Measurements from ENCODE around the gene PPM1G.

Gene PPM1G

DNA sequence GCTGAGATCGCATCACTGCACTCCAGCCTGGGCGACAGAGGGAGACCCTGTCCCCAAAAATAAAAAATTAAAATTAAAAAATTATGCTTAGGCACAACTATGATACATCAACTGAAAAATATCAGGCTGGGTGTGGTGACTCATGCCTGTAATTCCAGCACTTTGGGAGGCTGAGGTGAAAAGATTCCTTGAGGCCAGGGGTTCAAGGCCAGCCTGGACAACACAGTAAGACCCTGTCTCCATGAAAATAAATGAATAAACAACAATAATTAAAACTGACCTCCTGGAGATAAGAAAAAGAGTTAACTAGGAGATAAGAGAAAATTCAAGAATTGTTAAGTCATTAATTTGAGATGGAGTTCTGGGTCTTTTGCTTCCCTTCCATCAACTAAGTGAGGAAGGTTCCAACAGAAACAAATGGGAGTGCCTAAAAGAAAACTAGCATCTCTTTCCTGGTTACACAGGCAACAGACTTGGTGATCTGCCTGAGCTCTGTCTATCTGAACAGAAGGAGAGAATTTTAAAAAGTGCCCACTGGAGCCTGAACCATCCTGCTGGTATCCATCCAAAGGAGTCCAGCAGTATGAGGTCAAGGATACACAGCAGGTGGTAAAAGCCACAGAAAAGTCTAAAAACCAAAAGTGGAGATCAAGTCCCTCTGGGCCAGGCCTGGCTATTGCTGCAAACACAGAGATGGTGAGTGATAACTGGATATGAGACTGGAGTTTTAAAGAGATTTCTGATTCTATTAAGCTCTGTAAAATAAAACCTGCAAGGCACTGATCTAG lies 8.8 kb downstream of the PPM1G start:
- TF ChIP-seq POLR2AphosphoS5 (IDR thresholded peaks at IDR 0.05; ENCODE audit: borderline replicate concordance, low read depth, low read length): no peak
- TF ChIP-seq EZH2 (IDR thresholded peaks at IDR 0.05): no peak
- Histone ChIP-seq H3K9ac (ENCODE audit: insufficient read length) (no peak overlapping the region), H3K27ac (peak overlapping the region; percentile 46; the same call in 1 of the 2 replicates), H3K36me3 (ENCODE audit: insufficient read depth, low read length) (peaks cover 29% of the 10 kb centered on the region), H3K9me3 (ENCODE audit: low read depth, low read length) (no peaks in the 10 kb centered on the region), H3K4me3 (no peak overlapping the region)
- DNase-seq (ENCODE audit: low read depth, low spot score): no peak

DNA sequence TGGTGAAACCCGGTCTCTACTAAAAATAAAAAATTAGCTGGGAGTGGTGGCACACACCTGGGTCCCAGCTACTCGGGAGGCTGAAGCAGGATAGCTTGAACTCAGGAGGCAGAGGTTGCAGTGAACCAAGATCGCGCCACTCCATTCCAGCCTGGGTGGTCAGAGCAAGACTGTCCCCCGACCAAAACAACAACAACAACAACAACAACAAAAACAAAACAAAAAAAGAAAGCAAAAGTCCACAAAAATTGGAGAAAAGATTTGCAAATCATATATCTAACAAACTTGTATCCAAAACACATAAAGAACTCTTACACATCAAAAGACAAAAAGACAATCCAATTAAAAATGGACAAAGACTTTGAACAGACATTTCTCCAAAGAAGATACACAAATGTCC lies 10.4 kb downstream of the PPM1G start:
- Histone ChIP-seq H3K9me3 (ENCODE audit: low read depth, low read length) (no peaks in the 10 kb centered on the region), H3K9ac (ENCODE audit: insufficient read length) (no peak overlapping the region), H3K4me3 (no peak overlapping the region), H3K27ac (no peak overlapping the region), H3K36me3 (ENCODE audit: insufficient read depth, low read length) (peaks cover 24% of the 10 kb centered on the region)
- DNase-seq (ENCODE audit: low read depth, low spot score): no peak
- TF ChIP-seq FOXP2 (optimal IDR thresholded peaks at IDR 0.05; ENCODE audit: control extremely low read depth, extremely low read length, insufficient read depth) (no peak), POLR2AphosphoS5 (IDR thresholded peaks at IDR 0.05; ENCODE audit: borderline replicate concordance, low read depth, low read length) (no peak), EZH2 (IDR thresholded peaks at IDR 0.05) (no peak)

DNA sequence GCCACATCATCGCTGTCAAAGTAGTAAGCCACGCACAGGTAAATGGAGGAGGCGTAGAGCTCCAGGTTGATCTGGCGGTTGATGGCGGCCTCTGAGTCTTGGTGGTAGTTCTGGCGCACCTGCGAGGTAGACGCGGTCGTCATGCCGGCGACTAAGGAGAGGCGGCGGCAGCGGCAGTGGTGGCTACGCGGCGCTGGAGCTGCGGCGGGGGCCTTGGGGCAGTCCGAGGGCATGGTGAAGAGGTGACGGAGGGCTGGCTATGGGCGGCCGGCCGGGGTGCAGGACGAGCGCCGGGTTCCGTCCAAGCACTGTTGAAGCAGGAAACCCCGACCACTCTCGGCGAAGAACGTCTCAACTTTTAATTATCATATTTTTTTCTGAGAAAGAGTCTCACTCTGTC lies 16.2 kb downstream of the PPM1G start:
- Histone ChIP-seq H3K27ac (no peak overlapping the region), H3K9me3 (ENCODE audit: low read depth, low read length) (no peaks in the 10 kb centered on the region), H3K9ac (ENCODE audit: insufficient read length) (no peak overlapping the region), H3K4me3 (no peak overlapping the region), H3K36me3 (ENCODE audit: insufficient read depth, low read length) (peaks cover 11% of the 10 kb centered on the region)
- no peak for TF ChIP-seq FOXP2 (optimal IDR thresholded peaks at IDR 0.05; ENCODE audit: control extremely low read depth, extremely low read length, insufficient read depth)
- TF ChIP-seq EZH2 (IDR thresholded peaks at IDR 0.05): no peak
- TF ChIP-seq POLR2AphosphoS5 (IDR thresholded peaks at IDR 0.05; ENCODE audit: borderline replicate concordance, low read depth, low read length): no peak
- no peak for DNase-seq (ENCODE audit: low read depth, low spot score)

DNA sequence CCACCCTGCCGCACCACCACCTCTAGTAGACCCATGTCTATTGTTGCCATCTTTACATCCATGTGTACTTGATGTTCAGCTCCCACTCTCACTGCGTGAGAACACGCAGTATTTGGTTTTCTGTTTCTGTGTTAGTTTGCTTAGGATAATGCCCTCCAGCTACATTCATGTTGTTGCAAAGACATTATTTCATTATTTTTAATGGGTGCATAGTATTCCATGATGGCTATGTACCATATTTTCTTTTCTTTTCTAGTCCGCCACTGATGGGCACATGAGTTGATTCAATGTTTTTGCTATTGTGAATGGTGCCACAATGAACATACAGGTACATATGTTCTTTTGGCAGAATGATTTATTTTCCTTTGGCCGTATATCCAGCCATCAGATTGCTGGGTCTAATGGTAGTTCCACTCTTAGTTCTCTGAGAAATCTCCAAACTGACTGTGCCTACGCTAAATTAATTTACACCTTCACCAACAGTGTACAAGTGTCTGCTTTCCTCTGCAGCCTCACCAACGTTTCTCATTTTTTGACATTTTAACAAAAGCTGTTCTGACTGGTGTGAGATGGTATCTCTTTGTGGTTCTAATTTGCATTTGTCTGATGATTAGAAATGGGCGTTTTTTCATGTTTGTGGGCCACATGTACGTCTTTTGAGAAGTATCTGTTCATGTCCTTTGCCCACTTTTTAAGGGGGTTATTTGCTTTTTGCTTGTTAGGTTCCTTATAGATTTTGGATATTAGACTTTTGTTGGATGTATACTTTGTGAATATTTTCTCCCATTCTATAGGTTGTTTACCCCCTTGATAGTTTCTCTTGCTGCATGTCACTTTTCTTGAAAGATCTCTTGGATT lies 18.3 kb downstream of the PPM1G start:
- H3K4me3 ChIP-seq: no peak overlapping the region
- no peaks in the 10 kb centered on the region for H3K9me3 ChIP-seq (ENCODE audit: low read depth, low read length)
- H3K36me3 ChIP-seq (ENCODE audit: insufficient read depth, low read length): peaks cover 19% of the 10 kb centered on the region
- TF ChIP-seq FOXP2 (optimal IDR thresholded peaks at IDR 0.05; ENCODE audit: control extremely low read depth, extremely low read length, insufficient read depth) (no peak), EZH2 (IDR thresholded peaks at IDR 0.05) (no peak), POLR2AphosphoS5 (IDR thresholded peaks at IDR 0.05; ENCODE audit: borderline replicate concordance, low read depth, low read length) (no peak)
- no peak overlapping the region for H3K27ac ChIP-seq
- H3K9ac ChIP-seq (ENCODE audit: insufficient read length): no peak overlapping the region
- DNase-seq (ENCODE audit: low read depth, low spot score): no peak

DNA sequence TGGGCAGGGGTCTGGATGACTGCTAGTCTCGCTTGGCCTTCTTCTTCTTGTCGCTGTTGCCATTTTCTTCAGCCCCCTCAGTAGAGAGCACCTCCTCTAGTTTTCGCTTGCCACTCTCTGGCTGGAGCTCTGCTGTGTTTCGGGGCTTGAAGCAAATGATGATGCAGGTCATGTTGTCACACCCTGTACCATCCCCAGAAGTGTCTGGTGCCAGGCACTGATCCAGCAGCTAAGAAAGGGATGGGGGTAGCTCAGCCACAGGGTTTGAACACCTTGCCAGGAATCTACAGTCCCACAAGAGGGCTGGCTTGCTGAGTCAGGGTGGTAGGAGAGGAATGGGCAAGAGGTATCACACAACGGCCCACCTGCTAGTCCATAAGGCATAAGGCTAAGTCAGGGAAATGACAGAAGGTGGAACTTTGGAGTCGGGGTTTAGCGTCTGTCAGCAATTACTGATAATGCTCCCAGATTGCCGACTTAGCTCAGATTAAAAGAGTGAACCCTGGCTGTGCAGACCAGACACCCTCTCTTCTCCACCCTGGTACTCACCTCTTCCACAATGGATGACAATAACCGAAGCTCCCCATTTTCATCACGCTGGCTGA lies 27.7 kb downstream of the PPM1G start:
- Histone ChIP-seq H3K9ac (ENCODE audit: insufficient read length) (no peak overlapping the region), H3K27ac (peak overlapping the region; percentile 92), H3K36me3 (ENCODE audit: insufficient read depth, low read length) (peaks cover 72% of the 10 kb centered on the region), H3K9me3 (ENCODE audit: low read depth, low read length) (no peaks in the 10 kb centered on the region), H3K4me3 (no peak overlapping the region)
- TF ChIP-seq POLR2AphosphoS5 (IDR thresholded peaks at IDR 0.05; ENCODE audit: borderline replicate concordance, low read depth, low read length) (no peak), FOXP2 (optimal IDR thresholded peaks at IDR 0.05; ENCODE audit: control extremely low read depth, extremely low read length, insufficient read depth) (no peak), EZH2 (IDR thresholded peaks at IDR 0.05) (no peak)
- no peak for DNase-seq (ENCODE audit: low read depth, low spot score)

DNA sequence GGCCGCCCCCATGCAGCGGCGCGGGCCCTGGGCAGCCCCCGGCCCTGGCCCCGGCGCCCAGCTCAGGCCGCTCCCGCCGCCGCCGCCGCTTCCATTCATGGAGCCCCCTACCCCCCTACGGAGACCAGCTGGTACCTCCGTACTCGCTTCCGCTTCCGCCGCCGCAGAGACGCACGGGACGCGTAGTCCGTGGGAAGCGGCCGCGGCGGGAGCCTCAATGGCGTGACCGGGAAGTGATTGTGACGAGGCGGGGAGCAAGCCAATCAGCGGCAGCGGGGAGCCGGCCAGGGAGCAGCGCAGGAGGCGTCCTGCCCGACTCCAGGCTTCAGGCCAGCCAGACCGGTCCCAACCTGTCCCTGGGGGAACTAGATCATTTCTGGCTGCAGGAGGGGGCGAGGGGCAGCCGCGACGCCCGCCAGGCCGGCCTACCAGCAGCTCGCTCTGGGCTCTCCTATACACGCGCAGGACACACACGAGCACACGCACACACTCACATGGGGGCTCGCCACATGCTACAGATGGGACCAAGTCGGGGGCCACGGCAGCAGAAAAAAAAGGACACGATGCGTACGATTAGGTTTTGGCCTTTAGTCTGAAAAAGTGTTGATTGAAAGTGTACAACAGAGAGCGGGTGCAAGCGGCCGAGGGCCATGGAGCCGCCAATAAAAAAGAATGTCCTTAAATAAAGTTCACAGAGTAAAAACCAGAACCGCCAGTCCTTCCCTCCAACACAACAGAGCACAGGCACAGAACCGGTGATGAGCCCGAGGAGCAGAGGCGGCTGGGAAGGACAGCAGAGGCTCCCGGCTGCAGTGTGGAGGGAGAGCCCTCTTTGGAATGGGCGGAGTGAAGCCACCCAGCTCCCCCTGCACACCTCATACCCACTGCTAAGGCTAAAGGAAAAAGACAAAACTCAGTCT lies 28.5 kb downstream of the PPM1G start, which contains the start of gene ZNF513:
Gene ZNF513 (minus strand): TSS at position 109 of the 920 bp plus-strand sequence. CDS start 208 bp downstream, outside the sequence.
- H3K9ac ChIP-seq (ENCODE audit: insufficient read length): peak within 1 kb of the TSS; percentile 95
- peaks cover 74% of the 10 kb centered on the region for H3K36me3 ChIP-seq (ENCODE audit: insufficient read depth, low read length)
- peak within 1 kb of the TSS; percentile 94 for H3K4me3 ChIP-seq
- no peaks in the 10 kb centered on the region for H3K9me3 ChIP-seq (ENCODE audit: low read depth, low read length)
- H3K27ac ChIP-seq: peak within 1 kb of the TSS; percentile 92
- no peak for DNase-seq (ENCODE audit: low read depth, low spot score)
- TF ChIP-seq POLR2AphosphoS5 (IDR thresholded peaks at IDR 0.05; ENCODE audit: borderline replicate concordance, low read depth, low read length) (peak; percentile 86), EZH2 (IDR thresholded peaks at IDR 0.05) (no peak), FOXP2 (optimal IDR thresholded peaks at IDR 0.05; ENCODE audit: control extremely low read depth, extremely low read length, insufficient read depth) (no peak)

DNA sequence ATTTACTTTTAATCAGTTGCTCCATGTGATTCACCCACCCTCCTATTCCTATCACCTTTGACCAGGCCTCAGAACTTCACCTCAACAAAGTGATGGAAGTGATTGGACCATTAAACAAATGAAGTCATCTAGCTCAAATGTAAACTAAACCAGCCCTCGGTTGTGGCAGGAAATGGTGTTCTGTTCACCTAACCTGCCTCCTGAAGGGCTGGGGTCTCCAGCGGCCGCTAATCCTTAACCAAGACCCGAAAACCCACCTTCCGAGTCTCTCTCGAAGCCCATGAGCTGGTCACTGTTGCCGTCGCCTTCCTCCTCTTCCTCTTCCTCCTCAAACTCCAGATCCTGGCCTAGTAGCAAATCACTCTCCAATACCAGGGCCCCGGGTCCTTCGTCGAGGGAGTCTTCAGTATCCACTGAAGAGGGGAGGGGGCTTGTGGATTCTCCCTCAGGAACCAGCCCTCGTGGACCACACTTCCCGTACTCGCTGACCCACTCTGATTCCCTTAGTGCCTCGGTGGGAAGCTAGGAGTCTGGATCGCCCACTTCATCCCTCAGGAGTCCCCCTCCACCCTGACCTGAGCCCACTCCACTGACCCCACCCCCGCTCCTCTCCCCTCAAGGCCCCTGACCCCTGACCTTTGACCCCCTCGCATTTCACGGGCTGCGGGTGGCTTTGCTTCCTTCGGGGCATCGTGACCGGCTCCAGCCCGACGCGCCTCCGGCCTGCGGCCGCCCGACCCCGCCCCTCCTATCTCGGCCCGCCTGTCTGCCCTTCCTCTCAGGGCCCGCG lies 29.4 kb downstream of the PPM1G start:
- Histone ChIP-seq H3K4me3 (peak overlapping the region; percentile 94), H3K36me3 (ENCODE audit: insufficient read depth, low read length) (peaks cover 74% of the 10 kb centered on the region), H3K9me3 (ENCODE audit: low read depth, low read length) (no peaks in the 10 kb centered on the region), H3K27ac (peak overlapping the region; percentile 66), H3K9ac (ENCODE audit: insufficient read length) (peak overlapping the region; percentile 95)
- TF ChIP-seq FOXP2 (optimal IDR thresholded peaks at IDR 0.05; ENCODE audit: control extremely low read depth, extremely low read length, insufficient read depth) (no peak), EZH2 (IDR thresholded peaks at IDR 0.05) (no peak), POLR2AphosphoS5 (IDR thresholded peaks at IDR 0.05; ENCODE audit: borderline replicate concordance, low read depth, low read length) (no peak; the same call in 1 of the 2 replicates)
- DNase-seq (ENCODE audit: low read depth, low spot score): no peak

Data from SK-N-MC (cell line).